HepG2 (cell line): ENCODE results near the gene RBM47.

Experiments
- IRF2 ChIP-seq: IDR thresholded peaks from 2 replicates; pipeline ENCODE4 v1.6.1; 2018; ENCODE audit warnings: missing genetic modification reagents, missing compliant biosample characterization
- TAF15 ChIP-seq: fragments of 200-400 bp; formaldehyde crosslinking; IDR thresholded peaks from one replicate; pipeline ENCODE4 v1.6.1; 2018; ENCODE audit warnings: mild to moderate bottlenecking, low read depth, low read length; ENCODE audit not compliant: poor library complexity, severe bottlenecking

GRCh38 chr4:40395166-40395900 lies 234.3 kb downstream of the RBM47 start:
- TF ChIP-seq TAF15: no peak
- no peak for TF ChIP-seq IRF2 (CRISPR knock-in tag)
